GM19351 (cell line): Measurements from ENCODE around the gene ABCD3.
A peak's percentile ranks its signal among the peaks of the same experiment; 100 is the strongest.
"Not testable (repeated sequence)": the region's sequence is repeated elsewhere in the genome, so short reads cannot be mapped to it uniquely, and the experiment has no call there.

ENCODE experiments used
- ATAC-seq: cut with Tn5 transposase; IDR thresholded peaks from one replicate; pipeline ENCODE4 v1.9.1; 2021; ENCODE audit warnings: mild to moderate bottlenecking, moderate library complexity; ENCODE audit not compliant: unreplicated experiment

ABCD3 gene

DNA sequence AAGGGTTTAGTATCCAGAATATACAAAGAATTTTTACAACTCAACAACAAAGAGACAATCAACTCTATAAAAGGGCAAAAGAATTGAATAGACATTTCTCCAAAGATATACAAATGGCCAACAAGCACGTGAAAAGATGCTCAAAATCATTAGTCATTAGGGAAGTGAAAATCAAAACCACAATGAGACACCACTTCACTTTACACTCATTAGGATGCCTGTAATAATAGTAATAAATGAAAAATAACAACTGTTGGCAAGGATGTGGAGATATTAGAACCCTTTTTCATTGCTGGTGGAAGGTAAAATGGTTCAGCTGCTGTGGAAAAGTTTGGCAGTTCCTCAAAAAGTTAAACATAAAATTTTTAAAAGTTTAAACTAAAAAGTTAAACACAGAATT lies 7.0 kb upstream of the ABCD3 start:
- ATAC-seq, result peak; percentile 92

DNA sequence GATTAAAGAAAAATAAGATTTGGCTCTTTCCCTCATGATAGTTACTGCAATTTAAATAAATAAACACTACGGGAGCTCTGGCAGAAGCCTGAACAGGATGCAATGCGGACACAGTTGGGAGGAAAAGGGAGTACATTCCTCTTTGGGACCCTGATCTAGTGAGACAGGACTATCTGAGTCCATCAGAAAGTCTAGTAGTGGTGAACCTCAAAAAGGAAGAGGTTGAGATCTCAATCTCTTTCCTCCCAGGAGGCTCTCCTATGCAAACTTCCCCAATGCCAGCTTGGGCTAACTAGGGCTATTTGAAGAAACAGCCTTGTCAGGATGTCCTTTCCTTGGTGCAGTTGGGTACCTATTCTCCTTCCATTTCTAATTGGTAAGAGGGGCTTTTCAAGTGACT lies 4.9 kb upstream of the ABCD3 start:
- no peak for ATAC-seq

DNA sequence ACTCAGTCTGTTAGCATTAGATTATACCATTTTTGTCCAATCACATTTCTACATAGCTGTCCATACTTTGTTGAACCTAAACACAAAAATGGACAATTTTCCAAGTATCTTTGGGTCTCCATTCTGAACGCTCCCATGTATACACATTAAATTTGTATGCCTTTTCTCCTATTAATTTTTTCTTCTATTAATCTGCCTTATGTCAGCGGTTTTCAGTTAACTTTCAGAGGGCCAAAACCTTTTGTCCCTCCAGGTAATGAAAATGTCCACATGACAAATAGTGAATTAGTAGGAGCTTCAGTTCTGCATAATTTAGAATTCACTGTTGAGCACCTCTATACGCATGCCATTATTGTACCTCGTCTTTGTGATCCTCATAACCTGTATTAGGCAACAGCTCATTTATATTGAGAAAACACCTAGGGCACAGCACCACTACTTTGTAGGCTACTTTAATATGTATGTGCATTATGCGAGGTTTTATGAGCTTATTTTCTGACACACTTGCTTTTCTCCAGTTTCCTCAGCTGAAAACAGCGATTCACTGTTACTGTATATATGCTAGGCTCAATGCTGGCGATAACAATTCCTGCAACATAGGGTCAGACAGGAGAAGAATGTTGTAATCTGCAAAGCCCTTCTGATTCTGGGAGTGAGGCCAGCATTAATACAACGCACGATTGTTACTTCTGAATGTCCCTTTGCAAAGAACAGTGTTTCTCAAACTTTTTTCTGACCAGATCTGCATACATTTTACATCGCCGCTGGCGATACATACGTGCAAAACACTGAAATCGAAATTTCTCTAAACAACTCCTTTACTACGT lies 1.1 kb upstream of the ABCD3 start:
- ATAC-seq, result no peak

DNA sequence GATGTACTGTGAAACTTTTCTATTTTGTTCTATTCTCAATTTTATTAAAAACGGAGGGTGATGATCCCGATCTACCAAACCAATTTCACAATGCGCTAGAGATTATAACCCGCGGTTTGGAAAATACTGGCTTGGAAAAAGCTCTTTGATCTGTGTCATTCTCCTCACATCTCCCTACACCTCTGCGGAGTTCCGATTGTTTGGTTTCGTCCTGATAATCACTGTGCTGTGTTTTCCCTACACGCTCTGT lies 536 bp upstream of the ABCD3 start:
- ATAC-seq, result no peak

DNA sequence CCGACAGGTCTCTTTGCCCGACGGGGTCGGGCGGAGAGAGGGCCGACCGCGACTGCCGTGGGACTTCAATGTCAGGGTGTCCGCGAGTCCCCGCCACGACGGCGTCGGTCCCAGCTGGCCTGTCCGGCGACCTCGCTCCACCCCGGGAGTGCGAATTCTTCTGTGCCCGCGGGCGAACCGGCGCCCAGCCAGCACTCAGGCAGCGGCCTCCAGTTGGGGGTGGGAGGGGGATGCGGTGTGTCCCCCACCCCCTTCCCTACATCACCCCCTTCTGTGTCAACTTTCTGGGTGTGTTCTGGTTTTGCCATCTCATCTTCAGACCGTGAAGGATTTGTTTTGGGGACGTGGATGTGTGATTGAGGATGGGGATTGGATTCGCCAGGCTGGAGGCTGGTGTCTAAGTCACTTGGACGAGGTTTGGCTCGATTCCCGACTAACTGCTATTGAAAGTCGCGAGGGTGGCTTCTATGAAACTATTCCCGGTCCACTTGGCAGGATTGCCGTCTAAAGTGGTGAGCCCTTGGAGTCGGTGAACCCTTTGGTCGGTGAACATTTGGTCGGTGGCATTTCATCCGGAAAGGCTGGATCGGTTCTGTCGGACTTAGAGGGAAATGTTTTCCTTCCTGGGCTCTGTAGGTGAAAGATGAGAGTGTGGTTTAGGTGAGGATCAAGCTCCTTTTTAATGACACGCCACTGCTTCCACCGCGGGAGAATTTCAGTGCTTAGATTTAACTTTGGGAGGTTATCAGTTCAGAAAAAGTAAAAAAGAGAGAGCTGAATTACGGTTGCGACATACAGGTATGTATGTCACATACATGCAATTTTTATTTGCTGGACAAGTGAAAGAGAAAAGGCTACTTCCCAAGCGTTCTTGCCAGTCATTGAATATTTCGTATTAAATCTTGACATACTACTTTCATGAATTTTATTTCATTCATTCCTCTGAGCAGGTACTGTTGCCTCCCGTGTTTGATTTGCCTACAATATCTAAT lies 771 bp downstream of the ABCD3 start:
- no peak for ATAC-seq

DNA sequence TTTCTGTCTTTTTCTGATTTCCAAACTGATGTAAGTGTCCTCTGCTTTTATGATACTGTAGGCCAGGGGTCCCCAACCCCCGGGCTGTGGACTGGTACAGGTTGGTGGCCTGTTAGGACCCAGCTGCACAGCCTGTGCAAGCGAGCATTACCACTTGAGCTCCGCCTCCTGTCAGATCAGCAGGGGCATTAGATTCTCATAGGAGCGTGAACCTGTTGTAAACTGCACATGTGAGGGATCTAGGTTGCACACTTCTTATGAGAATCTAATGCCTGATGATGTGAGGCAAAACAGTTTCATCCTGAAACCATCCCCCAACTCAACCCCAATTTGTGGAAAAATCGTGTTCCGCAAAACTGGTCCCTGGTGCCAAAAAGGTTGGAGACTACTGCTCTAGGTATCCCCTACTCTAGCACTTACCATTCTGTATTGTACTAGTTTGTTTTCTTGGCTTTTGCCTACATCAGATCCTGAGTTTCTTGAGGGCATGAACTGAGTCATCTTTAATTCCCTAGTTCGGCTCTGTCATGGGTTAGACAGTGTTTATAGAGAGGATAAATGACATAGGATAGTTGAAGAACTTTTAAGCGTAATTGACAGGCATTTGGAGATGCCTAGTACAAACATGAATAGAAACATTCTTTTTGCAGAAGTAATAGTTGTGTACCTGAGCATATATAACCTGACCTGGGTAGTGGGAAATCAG lies 4.1 kb downstream of the ABCD3 start:
- ATAC-seq, result no peak

DNA sequence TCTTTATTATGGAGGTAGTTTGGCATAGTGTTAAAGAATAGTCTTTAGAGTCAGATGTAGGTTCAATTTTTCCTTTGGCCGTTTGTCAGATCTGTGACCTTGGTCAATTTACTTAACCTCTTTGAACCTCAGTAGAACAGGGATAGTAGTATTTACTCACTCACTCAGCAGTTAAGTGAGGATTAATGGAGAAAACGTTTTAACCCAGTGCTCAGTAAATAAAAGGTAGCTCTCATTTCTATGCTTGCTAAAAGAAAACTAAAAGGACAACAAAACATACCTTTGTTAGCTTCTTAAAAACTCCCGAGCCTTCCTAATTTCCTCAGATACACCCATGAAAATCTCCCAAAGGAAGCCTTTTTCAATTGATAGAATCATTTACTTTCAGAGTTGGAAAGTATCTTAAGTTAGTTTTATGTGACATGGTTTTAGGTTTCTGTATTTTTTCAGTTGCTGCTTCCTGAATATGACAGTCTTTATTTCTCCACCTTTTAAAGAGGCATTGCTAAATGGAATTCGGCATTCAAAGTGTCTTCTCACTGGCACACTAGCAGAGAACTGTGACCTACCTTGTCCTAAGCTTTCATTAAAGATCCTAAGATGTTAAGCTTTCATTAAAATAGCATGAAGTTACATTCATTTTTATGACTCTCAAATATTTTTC lies 7.8 kb downstream of the ABCD3 start:
- no peak for ATAC-seq

DNA sequence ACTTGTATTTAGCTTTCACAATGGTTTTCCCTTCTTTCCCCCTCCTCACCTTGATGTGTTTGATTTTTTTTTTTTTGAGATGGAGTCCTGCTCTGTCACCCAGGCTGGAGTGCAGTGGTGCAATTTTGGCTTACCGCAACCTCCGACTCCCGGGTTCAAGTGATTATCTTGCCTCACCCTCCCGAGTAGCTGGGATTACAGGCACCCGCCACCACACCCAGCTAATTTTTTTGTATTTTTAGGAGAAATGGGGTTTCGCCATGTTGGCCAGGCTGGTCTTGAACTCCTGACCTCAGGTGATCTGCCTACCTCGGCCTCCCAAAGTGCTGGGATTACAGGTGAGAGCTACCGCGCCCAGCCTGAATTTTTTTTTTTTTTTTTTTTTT lies 8.3 kb downstream of the ABCD3 start:
- not testable (repeated sequence) for ATAC-seq

DNA sequence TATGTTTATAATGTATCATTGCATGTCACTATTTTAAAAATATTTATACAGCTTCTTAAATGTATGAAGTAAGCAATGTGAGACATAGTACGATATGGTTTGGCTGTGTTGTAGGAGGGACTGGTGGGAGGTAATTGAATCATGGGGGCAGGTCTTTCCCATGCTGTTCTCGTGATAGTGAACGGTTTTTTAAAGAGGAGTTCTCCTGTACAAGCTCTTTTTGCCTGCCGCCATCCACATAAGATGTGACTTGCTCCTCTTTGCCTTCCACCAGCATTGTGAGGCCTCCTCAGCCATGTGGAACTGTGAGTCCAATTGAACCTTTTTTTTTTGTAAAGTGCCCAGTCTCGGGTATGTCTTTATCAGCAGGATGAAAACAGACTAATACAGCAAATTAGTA lies 10.3 kb downstream of the ABCD3 start:
- no peak for ATAC-seq

DNA sequence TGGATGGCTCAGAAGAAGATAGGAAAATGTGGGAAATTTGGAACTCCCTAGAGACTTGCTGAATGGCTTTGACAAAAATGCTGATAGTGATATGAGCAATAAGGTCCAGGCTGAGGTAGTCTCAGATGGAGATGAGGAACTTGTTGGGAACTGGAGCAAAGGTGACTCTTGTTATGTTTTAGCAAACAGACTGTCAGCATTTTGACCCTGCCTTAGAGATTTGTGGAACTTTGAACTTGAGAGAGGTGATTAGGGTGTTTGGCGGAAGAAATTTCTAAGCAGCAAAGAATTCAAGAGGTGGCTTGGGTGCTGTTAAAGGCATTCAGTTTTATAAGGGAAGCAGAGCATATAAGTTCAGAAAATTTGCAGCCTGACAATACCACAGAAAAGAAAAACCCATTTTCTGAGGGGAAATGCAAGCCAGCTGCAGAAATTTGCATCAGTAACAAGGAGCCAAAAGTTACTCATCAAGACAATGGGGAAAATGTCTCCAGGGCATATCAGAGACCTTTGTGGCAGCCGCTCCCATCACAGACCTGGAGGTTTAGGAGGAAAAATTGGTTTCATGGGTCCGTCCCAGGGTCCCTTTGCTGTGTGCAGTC lies 10.8 kb downstream of the ABCD3 start:
- not testable (repeated sequence) for ATAC-seq

DNA sequence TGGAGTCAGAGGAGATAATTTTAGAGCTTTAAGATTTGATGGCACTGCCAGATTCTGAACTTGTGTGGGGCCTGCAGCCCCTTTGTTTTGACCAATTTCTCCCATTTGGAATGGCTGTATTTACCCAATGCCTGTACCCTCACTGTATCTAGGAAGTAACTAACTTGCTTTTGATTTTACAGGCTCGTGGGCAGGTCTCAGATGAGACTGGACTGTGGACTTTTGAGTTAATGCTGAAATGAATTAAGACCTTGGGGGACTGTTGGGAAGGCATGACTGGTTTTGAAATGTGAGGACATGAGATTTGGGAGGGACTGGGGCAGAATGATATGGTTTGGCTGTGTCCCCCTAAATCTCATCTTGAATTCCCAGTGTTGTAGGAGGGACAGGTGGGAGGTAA lies 11.9 kb downstream of the ABCD3 start:
- ATAC-seq, result not testable (repeated sequence)

DNA sequence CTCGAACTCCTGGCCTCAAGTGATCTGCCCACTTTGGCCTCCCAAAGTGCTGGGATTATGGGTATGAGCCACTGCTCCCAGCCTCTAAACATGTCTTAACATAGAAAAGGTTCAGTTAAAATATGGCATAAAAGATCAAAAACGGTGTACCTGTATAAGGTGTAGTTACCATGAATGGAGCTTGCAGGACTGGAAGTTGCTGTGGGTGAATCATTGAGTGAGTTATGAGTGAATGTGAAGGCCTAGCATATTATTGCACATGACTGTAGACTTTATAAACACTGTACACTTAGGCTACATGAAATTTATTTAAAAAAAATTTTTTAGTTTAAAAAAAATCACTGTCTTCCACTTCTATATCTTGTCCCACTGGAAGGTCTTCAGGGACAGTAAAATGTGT lies 15.7 kb downstream of the ABCD3 start:
- ATAC-seq, result no peak

DNA sequence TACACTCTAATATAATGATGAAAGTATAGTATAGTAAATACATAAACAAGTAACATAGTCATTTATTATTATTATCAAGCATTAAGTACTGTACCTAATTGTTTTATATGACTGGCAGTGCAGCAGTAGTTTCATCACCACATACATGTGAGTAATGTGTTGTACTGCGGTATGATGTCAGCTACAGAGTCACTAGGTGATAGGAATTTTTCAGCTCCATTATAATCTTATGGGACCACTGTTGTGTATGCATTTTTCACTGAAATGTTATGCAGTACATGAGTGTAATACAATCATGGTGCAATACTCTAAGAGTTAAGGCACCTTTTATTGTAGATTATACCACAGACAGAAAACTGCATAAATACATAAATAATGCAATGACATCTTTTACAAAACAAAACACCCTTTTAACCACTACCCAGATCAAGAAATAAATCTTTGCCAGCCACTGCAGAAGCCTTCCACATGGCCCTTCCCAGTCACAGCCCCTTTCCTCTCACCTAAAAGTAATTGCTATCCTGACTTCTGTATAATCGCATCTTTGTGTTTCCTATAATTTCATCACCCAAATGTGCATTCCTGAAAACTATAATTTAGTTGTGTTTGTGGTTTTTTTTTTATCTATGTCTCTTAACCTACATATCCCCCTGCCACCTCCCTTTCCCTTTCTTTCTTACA lies 16.3 kb downstream of the ABCD3 start:
- ATAC-seq, result no peak

DNA sequence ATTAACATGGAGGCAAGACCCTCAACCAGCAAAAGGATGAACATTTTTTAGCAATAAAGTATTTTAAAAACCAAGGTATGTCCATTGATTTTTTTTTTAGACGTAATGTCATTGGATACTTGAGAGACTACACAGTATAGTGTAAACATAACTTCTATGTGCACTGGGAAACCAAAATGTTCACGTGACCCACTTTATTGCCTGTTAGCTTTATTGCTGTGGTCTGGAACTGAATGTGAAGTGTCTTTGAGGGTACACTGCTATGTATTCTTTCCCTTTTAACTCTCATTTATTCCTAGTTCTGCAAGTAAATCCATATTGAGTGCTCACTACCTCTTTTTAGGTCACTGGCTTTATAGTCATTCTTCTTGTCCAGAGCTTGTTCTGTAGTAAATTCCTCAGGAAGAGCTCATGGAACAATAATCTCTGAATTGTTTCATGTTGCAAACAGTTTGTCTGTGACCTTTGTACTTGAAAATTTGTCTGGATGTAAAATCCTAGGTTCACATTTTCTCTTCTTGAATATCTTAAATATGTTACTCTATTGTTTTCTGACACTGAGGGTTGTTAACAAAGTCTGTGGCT lies 20.6 kb downstream of the ABCD3 start:
- ATAC-seq, result no peak

DNA sequence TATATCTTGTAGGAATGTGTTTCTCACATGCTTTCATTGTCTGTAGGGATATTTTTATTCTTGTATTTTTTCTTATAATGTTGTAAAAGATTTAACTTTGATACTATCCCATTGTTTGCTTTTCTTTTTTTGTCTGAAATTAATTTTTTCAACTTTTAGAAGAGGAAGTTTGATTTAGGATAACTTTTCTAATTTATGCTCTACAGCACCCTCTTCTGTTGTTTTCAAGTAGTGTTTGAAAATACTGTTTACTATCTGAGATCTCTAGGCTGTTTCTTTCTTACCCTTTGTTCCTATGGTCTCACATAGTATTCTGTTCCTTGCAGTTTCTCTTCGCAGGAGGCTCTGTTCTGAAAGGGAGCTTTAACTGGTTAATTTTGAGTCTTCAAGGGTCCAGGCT lies 21.9 kb downstream of the ABCD3 start:
- ATAC-seq, result no peak

DNA sequence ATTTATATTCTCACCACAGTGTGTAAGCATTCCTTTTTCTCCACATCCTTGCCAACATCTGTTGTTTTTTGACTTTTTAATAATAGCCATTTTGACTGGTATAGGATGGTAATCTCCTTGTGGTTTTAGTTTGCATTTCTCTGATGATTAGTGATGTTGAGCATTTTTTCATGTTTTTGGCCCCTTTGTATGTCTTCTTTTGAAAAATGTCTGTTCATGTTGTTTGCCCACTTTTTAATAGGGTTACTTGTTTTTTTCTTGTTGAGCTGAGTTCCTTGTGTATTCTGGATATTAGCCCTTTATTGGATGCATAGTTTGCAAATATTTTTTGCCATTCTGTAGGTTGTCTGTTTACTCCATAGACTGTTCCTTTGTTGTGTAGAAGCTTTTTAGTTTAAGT lies 24.9 kb downstream of the ABCD3 start:
- ATAC-seq, result not testable (repeated sequence)

DNA sequence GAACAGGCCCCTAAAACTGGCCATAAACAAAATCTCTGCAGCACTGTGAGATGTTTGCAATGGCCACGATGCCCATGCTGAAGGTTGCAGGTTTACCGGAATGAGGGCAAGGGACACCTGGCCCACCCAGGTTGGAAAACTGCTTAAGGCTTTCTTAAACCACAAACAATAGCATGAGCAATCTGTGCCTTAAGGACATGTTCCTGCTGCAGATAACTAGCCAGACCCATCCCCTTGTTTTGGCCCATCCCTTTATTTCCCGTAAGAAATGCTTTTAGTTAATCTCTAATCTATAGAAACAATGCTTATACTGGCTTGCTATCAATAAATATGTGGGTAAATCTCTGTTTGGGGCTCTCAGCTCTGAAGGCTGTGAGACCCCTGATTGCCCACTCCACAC lies 26.6 kb downstream of the ABCD3 start:
- ATAC-seq, result not testable (repeated sequence)

DNA sequence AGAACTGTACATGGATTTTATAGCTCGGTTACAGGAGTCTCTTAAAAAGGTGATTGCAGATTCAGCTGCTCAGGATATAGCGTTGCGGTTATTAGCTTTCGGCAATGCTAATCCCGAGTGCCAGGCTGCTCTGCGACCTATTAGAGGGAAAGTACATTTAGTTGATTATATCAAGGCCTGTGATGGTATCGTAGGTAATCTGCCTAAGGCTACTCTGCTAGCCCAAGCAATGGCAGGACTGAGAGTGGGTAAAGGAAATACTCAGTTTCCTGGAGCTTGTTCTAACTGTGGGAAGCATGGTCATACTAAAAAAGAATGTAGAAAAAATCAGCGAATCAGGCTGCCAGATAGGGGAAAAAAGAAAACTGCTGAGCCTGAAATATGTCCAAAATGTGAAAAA lies 27.5 kb downstream of the ABCD3 start:
- not testable (repeated sequence) for ATAC-seq

DNA sequence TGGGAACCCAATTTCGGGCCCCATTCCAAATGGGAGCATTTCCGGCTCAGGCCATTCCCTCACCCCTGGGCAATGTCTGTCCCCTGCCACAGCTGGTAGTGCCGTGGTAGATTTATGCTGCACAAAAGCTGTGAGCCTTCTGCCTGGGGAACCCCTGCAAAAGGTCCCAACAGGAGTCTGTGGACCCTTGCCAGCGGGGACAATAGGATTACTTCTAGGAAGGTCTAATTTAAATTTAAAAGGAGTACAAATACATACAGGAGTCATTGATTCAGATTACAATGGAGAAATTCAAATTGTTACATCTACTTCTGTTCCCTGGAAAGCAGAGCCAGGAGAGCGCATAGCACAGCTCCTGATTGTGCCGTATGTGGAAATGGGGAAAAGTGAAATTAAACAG lies 28.0 kb downstream of the ABCD3 start:
- not testable (repeated sequence) for ATAC-seq

DNA sequence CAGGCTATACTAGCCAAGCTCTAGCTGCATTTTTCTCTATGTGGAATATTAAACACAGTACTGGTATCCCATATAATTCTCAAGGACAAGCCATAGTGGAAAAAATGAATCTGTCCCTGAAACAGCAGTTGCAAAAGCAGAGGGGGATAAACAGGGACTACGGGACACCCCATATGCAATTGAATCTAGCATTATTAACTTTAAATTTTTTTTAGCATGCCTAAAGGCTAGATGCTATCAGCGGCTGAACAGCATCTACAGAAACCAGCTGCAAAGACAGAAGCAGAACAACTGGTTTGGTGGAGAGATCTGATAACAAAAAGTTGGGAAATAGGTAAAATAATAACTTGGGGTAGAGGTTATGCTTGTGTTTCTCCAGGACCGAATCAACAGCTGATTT lies 30.6 kb downstream of the ABCD3 start:
- not testable (repeated sequence) for ATAC-seq
